ENCODE data around the gene DPF1. TPM values are rescaled to one million over a fixed set of nuclear protein-coding genes. Genes with fewer than 3 reads are reported as not detected.

DPF1 gene
- total and polyA plus RNA-seq, 12 donors = 0.17 to 1.3 (median 0.67) TPM; not detected in 5

GRCh38 chr19:38183251-38183897 is 40.6 kb downstream of the DPF1 start:
- 48 to 62% (median 54%) methylated on average over 30 of the region's 30 CpGs for WGBS, 4 donors
- H3K27ac ChIP-seq = peak overlapping the region in 2 of 5 donors; percentile 55 to 69
- DNase-seq = peak in 4 of 7 donors; percentile 35 to 65 (median 41)

GRCh38 chr19:38182536-38183210 is 41.3 kb downstream of the DPF1 start:
- Histone ChIP-seq H3K27me3 (no peaks in the 10 kb centered on the region), H3K36me3 (replicated peaks in 1 of 2) (no peaks in the 10 kb centered on the region), H3K4me1 (replicated peaks in 1 of 2) (no peaks in the 10 kb centered on the region), H3K9me3 (replicated peaks in 1 of 3) (peaks cover 0 to 13% (median 0%) of the 10 kb centered on the region in 3 donors), H3K4me3 (no peak overlapping the region), H3K27ac (no peak overlapping the region)
- 89 to 93% (median 91%) methylated on average over 21 of the region's 21 CpGs for WGBS, 4 donors
- TF ChIP-seq CTCF (IDR thresholded peaks at IDR 0.05) = no peak
- TF ChIP-seq POLR2A (IDR thresholded peaks at IDR 0.05) = no peak
- intact Hi-C loops (cut with DNase I) = no loop called here
- no peak for DNase-seq

More at GRCh38 chr19:38183251-38183897, 40.6 kb downstream of the DPF1 start:
- H3K36me3 ChIP-seq (replicated peaks in 1 of 2) = no peaks in the 10 kb centered on the region
- H3K27me3 ChIP-seq = no peaks in the 10 kb centered on the region
- TF ChIP-seq POLR2A (IDR thresholded peaks at IDR 0.05) (no peak), CTCF (IDR thresholded peaks at IDR 0.05) (no peak)
- H3K9me3 ChIP-seq (replicated peaks in 1 of 3) = peaks cover 0 to 13% (median 0%) of the 10 kb centered on the region in 3 donors
- H3K4me3 ChIP-seq = peak overlapping the region in 1 of 4 donors; percentile 43
- intact Hi-C loops (cut with DNase I) = no loop called here
- no peaks in the 10 kb centered on the region for H3K4me1 ChIP-seq (replicated peaks in 1 of 2)

GRCh38 chr19:38180071-38180470 is 44.0 kb downstream of the DPF1 start:
- WGBS, 4 donors = 94 to 100% (median 97%) methylated on average over 3 of the region's 3 CpGs
- DNase-seq = no peak

More at GRCh38 chr19:38180071-38180470, 44.0 kb downstream of the DPF1 start:
- no peak overlapping the region for H3K27ac ChIP-seq
- no peaks in the 10 kb centered on the region for H3K36me3 ChIP-seq (replicated peaks in 1 of 2)
- intact Hi-C loops (cut with DNase I) = no loop called here
- no peaks in the 10 kb centered on the region for H3K4me1 ChIP-seq (replicated peaks in 1 of 2)
- peaks cover 0 to 13% (median 0%) of the 10 kb centered on the region in 3 donors for H3K9me3 ChIP-seq (replicated peaks in 1 of 3)
- TF ChIP-seq POLR2A (IDR thresholded peaks at IDR 0.05) = no peak
- TF ChIP-seq CTCF (IDR thresholded peaks at IDR 0.05) = no peak
- H3K27me3 ChIP-seq = no peaks in the 10 kb centered on the region
- no peak overlapping the region for H3K4me3 ChIP-seq

All from adrenal gland (tissue), 12 donors.